DND-41 (cell line): Measurements from ENCODE around the gene SLC22A7.

Source experiments
- CTCF ChIP-seq: IDR thresholded peaks from 2 replicates; pipeline ENCODE4 v1.5.1; 2012; ENCODE audit warnings: borderline replicate concordance, low read length, moderate library complexity, mild to moderate bottlenecking; ENCODE audit not compliant: poor library complexity, severe bottlenecking; ENCODE audit errors: extremely low read depth
- EZH2 ChIP-seq: IDR thresholded peaks from 3 replicates; pipeline ENCODE4 v1.6.1; 2012; ENCODE audit warnings: borderline replicate concordance, low read depth, mild to moderate bottlenecking, moderate library complexity, low read length, inconsistent platforms; ENCODE audit not compliant: severe bottlenecking

- TF ChIP-seq CTCF (no peak), EZH2 (no peak)
Measured at GRCh38 chr6:43264599-43265145, 33.4 kb upstream of the SLC22A7 start.
